GOT3 (cell line): ENCODE measurements around the gene VPREB3.

ENCODE experiments used
- DNase-seq: peaks from one replicate; lab custom pipeline; 2025; ENCODE audit warnings: mixed read lengths; lab: John Stamatoyannopoulos, UW

The VPREB3 gene

DNA sequence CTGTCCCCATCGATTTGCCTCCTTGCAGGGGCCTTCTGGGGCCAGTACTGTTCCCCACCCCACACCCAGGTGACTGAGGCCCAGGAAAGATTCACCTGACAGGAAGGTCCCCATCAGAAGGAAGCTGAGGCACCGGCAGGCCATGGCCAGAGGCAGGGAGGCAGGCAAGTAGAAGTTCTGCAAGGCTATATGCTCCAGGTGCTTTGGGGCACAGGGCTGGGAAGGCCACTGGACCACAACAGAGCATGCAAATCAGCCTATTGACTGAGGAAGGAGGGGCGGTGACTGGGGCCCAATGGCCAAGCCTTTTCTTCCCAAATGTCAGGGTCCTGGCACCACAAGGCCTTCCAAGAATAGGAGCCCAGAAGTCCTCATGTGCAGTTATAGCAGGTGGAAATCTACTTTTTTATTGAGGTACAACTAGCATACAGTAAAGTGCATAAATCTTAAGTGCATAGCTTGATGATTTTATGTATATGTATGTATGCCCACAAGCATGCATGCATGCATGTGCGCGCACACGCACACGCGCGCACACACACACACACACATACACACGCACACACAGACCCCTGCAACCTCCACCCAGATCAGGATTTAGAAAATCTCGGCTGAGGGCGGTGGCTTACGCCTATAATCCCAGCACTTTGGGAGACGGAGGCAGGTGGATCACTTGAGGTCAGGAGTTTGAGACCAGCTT, at the start of gene VPREB3:
Gene VPREB3, minus strand, starts transcription at position 206 of the 700 bp plus-strand sequence. Its CDS starts 62 bp downstream, at position 144.
- DNase-seq, result no peak

DNA sequence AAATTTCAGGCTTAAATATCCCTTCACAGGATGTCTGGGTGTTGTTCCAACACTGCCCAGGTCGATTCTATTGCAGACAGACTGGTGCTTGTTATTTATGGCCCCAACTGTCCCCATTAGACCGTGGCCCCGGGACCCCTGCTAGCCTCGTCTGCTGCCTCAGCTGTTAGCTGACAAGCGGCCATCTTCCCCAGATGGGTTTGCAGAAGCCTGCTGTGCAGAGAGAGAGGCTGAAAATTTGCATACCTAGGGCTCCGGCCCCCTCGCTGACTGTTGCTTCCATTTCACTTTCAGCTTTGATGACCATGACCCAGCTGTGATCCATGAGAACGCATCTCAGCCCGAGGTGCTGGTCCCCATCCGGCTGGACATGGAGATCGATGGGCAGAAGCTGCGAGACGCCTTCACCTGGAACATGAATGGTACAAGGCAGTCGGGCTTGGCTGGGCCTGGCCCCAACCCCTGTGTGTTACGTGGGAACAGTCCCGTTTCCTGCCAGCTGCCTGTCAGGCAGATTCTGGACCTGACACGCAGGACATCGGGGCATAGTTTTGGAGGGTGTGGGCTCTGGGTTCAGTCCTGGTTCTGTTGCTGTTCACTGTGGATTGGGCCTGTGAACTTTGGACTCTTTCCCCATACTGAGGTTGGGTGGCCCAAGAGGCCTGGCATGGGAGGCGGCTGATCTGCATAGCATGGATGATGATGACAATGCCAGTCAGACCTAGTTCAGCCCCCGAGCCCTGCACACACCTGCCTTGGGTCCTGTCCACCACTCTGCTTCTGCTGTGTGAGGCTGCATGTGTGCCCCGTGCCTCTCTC, 49.0 kb upstream of the VPREB3 start:
- DNase-seq, result no peak

DNA sequence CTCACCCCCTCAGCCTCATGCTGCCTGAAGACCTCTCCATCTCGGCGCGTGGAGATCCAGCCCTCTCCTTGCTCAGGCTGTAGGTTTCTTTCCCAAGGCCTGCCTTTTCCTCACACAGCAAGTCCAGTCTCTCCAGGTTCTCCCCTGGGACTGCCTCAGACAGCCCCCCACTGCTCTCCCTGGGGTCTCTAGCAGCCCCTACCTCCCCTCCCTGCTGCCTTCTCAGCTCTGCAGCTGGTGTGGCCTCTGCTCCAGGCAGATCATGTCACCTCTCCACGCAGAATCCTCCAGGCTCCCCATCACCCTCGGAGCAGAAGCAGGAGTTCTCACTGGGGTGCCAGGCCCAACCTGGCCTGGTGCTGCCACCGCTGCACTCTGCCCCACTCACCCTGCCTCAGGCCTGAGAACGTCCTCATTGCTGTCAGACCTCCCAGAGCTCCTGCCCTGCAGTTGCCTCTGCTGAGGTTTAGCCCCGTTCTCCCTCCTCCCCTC, 47.7 kb upstream of the VPREB3 start:
- DNase-seq, result no peak

DNA sequence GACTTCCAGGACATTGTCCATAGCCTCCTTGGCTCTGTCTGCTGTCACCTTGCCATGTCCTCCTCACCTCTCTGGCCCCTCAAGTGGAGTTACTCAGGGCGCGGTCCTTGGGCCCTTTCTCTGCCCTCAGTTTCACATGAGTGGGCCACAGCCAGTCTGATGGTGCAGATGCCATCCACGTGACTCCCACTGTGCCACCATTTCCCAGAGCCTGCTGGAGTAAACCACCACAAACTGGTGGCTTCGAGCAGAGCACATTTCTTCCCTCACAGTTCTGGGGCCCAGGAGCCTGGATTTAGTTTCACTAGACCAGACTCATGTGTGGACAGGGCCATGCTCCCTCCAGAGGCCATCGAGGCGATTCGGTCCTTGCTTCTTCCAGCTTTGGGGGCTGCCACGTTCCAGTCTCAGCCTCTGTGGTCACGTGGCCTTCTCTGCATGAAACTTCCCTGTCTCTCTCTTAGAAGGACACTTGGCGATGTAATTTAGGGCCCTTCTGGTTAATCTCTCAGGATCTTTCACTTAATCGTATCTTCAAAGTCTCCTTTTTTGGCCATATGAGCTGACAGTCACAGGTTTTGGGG, 47.1 kb upstream of the VPREB3 start:
- DNase-seq, result no peak

- DNase-seq, result no peak
These were observed 46.3 kb upstream of the VPREB3 start for GRCh38 chr22:23800297-23801237.

GRCh38 chr22:23796461-23796860, 42.2 kb upstream of the VPREB3 start:
- DNase-seq, result no peak

DNA sequence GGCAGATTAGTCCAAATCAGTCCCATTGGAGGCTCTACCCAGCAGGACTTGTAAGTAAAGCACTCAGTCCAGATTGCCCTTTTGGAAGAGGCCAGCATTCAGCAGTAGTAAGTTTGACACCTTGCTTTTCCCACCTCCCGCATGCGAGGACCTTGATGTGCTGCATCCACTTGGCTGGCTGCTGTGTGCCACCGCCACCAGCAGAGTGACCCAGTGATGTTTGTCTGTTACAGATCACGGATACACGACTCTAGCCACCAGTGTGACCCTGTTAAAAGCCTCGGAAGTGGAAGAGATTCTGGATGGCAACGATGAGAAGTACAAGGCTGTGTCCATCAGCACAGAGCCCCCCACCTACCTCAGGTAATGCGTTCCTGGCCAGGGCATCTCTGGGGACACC, 39.1 kb upstream of the VPREB3 start:
- DNase-seq, result no peak

DNA sequence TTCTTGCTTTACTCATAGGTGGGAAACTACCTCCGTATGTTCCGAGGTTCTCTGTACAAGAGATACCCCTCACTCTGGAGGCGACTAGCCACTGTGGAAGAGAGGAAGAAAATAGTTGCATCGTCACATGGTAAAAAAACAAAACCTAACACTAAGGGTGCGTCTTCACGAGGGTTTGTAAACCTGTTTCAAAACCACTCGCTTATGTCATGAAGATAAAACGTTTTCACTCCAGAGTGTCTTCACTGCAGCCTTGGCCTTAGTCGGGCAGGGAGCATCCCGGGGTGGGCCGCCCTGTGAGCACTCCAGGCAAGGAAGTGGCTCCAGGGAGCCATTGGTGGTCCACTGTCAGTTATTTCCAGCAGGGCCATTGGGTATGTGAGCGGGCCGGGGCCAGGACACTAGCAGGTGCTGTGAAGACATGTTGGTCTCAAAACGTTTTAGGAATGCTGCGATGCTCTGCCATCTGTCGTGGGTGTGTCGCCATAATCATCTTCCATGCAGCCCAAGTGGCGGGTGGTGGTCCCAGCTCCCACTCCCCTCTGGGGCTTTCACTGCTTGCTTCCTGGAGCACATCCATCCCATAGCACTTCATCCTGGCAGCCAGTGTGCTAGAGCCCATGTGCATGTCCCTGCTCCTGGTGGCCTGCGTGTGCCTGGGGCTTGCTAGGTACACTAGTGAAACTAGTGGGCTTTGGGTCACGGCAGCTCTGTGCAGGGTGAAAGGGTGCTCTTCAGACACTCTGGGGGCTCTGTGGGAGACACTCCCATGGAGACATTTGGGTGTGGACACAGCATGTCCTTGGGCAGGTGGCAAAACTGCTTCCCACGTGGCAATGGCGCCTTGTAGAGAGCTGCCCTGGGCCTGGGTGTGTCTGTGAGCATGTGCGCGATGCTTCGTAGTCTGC, 37.8 kb upstream of the VPREB3 start:
- no peak for DNase-seq

- DNase-seq, result no peak
These were observed 36.9 kb upstream of the VPREB3 start for GRCh38 chr22:23790819-23791737.

DNA sequence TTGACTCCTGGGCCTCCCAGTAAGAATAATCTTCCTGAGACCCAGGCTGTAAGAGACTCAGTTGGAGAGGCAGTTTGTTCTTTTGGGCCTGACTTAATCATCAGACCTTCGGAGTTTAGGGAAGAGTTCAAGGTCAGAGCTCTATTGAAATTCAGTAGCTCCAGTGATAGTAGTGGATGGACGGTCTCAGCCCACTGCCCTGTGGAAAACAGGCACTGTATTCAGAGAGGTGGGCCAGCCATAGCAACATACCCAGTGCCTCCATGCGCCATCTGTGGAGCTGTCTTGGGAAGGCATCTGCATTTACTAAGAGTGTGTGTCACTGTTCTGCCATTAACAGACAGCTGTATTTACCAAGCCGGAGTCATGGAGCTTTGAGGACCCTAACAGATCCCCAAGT, 35.4 kb upstream of the VPREB3 start:
- DNase-seq, result no peak

- DNase-seq, result no peak
These were observed 34.9 kb upstream of the VPREB3 start for GRCh38 chr22:23789121-23789520.

DNA sequence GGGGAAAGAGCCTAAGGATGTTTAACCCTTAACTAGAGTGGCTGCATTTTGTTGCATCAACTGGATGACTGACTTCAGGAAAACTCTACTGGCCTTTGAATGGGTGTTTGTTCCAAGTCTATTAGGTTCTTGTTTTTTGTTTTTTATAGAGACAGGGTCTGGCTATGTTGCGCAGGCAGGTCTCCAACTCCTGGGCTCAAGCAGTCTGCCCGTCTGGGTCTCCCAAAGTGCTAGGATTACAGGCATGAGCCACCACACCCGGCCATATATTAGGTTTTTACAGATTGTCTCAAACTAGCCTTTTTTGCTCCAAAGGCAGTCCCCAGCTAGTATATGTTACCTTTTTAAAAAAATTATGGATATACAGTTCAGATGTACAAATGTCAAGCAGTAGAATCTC, 33.7 kb upstream of the VPREB3 start:
- no peak for DNase-seq

- DNase-seq, result no peak
These were observed 33.3 kb upstream of the VPREB3 start for GRCh38 chr22:23787600-23787896.

DNA sequence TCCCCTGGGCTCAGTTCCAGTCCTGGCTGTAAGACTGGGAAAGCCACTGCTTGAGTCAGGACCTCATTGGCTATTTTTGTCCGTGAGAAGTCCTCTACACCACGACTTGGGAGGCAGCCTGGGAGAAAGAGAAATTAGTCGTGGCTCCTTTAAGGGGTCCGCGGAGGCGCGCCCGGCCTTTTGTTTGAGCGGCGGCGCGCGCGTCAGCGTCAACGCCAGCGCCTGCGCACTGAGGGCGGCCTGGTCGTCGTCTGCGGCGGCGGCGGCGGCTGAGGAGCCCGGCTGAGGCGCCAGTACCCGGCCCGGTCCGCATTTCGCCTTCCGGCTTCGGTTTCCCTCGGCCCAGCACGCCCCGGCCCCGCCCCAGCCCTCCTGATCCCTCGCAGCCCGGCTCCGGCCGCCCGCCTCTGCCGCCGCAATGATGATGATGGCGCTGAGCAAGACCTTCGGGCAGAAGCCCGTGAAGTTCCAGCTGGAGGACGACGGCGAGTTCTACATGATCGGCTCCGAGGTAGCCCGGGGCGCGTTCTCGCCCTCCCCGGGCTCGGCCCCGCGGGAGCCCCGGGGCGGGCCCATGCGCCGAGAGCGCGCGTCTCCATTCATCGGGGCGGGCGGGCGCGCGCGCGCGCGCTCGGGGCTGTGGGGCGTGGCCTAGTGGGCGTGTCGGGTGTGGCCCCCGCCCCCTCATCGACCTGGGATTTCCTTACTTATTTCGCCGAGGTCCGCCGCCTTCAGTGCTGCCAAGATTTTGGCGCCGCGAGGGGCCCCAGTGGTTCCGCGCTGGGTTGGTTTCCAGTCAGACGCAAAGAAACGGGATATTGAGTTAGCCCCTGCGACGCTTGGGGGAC, 32.8 kb upstream of the VPREB3 start, which contains the start of gene SMARCB1:
Gene SMARCB1, plus strand, starts transcription at position 215 of the 848 bp plus-strand sequence. Its CDS starts 204 bp downstream, at position 419.
- peak; percentile 58 for DNase-seq

GRCh38 chr22:23786261-23786710, 32.1 kb upstream of the VPREB3 start:
- DNase-seq, result no peak

- DNase-seq, result no peak
These were observed 30.0 kb upstream of the VPREB3 start for GRCh38 chr22:23784215-23784732.

GRCh38 chr22:23783265-23784150, 29.3 kb upstream of the VPREB3 start:
- no peak for DNase-seq
